Measurements from ENCODE around the gene ROPN1. TPM values are rescaled to one million over a fixed set of nuclear protein-coding genes. Genes with fewer than 3 reads are reported as not detected.
"Not testable (repeated sequence)": the region's sequence is repeated elsewhere in the genome, so short reads cannot be mapped to it uniquely, and the experiment has no call there.

ROPN1 gene
- total and polyA plus RNA-seq, 2 experiments from 2014 or later = not detected

- no peak overlapping the region for H3K4me3 ChIP-seq
- no peaks in the 10 kb centered on the region for H3K9me2 ChIP-seq (ENCODE audit: insufficient read depth)
- no peaks in the 10 kb centered on the region for H3K4me1 ChIP-seq (ENCODE audit: insufficient read depth)
- H3K79me2 ChIP-seq (ENCODE audit: insufficient read depth) = no peaks in the 10 kb centered on the region
- no peak overlapping the region for H3K4me2 ChIP-seq (ENCODE audit: unreplicated experiment)
- 27 to 46% methylated on average over 4 of the region's 4 CpGs for WGBS, 2 experiments (ENCODE audit: low coverage in 1 of 2, low lambda C conversion rate in 2 of 2, missing lambda C conversion rate in 2 of 2)
- no peaks in the 10 kb centered on the region for H3F3A ChIP-seq (ENCODE audit: insufficient read depth)
- no peaks in the 10 kb centered on the region for H4K20me1 ChIP-seq (ENCODE audit: insufficient read depth)
- TF ChIP-seq EZH2 (IDR thresholded peaks at IDR 0.05; ENCODE audit: insufficient read depth, poor library complexity, severe bottlenecking) (no peak), EZH2phosphoT487 (IDR thresholded peaks at IDR 0.05; ENCODE audit: insufficient read depth, low read depth) (no peak)
- in situ Hi-C loops (cut with MboI) = no loop called here
- H3K27me3 ChIP-seq (replicated peaks; ENCODE audit: insufficient read depth) = peaks cover 8% of the 10 kb centered on the region; the same call in 1 of the 2 replicates
- H3K9me3 ChIP-seq (ENCODE audit: low read depth) = no peaks in the 10 kb centered on the region
- DNase-seq = peak; percentile 45
- no peak overlapping the region for H3K9ac ChIP-seq
- H3K27ac ChIP-seq = no peak overlapping the region
- no peak overlapping the region for H2AFZ ChIP-seq
- H3K36me3 ChIP-seq (ENCODE audit: low read depth) = no peaks in the 10 kb centered on the region
These were observed 15.3 kb upstream of the ROPN1 start for GRCh38 chr3:124007186-124007585.

DNA sequence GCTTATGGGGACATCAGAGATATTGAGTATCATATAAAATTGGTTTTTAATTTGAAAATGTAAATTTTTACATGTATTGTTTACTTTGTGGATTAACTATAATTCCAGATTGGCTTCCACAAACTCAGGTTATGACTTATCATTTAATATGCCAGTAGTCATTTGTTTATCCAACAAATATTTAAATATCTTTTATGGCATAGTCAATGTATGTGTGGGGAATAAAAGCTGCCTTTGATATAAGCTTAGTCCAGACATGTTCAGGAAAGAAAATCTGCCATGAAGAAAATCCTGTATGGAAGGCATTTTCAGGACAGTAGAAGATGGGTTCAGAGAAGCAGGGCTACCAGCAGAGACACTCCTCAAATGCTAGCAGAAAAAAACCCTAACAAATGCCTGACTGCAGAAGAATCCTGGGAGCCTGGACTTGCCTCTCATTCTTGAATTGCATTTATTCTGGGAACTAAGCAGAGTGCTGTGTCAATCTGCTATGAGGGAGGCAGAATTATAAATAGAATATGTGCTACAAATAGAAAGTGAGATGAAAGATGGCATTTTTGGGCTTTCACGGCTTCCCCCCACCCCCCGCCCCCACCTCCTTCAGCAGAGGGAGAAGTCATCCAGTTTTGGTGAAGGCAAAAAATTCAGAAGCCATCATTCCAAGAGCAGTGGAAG is 10.6 kb upstream of the ROPN1 start:
- peaks cover 34% of the 10 kb centered on the region for H3K27me3 ChIP-seq (replicated peaks; ENCODE audit: insufficient read depth)
- H3K79me2 ChIP-seq (ENCODE audit: insufficient read depth); H3K4me2 ChIP-seq (ENCODE audit: unreplicated experiment); H3K9me3 ChIP-seq (ENCODE audit: low read depth); DNase-seq; in situ Hi-C loops (cut with MboI); H3K27ac ChIP-seq; H2AFZ ChIP-seq; H4K20me1 ChIP-seq (ENCODE audit: insufficient read depth); H3F3A ChIP-seq (ENCODE audit: insufficient read depth); H3K4me3 ChIP-seq; H3K36me3 ChIP-seq (ENCODE audit: low read depth); H3K9me2 ChIP-seq (ENCODE audit: insufficient read depth); H3K9ac ChIP-seq; H3K4me1 ChIP-seq (ENCODE audit: insufficient read depth): not testable (repeated sequence)
- WGBS, 2 experiments (ENCODE audit: low coverage in 1 of 2, low lambda C conversion rate in 2 of 2, missing lambda C conversion rate in 2 of 2) = 30 to 41% methylated on average over 2 of the region's 2 CpGs

- H3K9ac ChIP-seq; DNase-seq; H3K4me3 ChIP-seq; H3K4me2 ChIP-seq (ENCODE audit: unreplicated experiment); H3K36me3 ChIP-seq (ENCODE audit: low read depth); H4K20me1 ChIP-seq (ENCODE audit: insufficient read depth); H3K4me1 ChIP-seq (ENCODE audit: insufficient read depth); H3K27ac ChIP-seq; H3K9me3 ChIP-seq (ENCODE audit: low read depth); H3K9me2 ChIP-seq (ENCODE audit: insufficient read depth); in situ Hi-C loops (cut with MboI); H2AFZ ChIP-seq; H3F3A ChIP-seq (ENCODE audit: insufficient read depth); H3K79me2 ChIP-seq (ENCODE audit: insufficient read depth): not testable (repeated sequence)
- peaks cover 36% of the 10 kb centered on the region for H3K27me3 ChIP-seq (replicated peaks; ENCODE audit: insufficient read depth)
- WGBS, 2 experiments (ENCODE audit: low coverage in 1 of 2, low lambda C conversion rate in 2 of 2, missing lambda C conversion rate in 2 of 2) = 49 to 53% methylated on average over 6 of the region's 6 CpGs
These were observed 9.4 kb upstream of the ROPN1 start for GRCh38 chr3:124001366-124001765.

GRCh38 chr3:123997543-123997942 is 5.6 kb upstream of the ROPN1 start:
- peak; percentile 23 for DNase-seq
- H3F3A ChIP-seq (ENCODE audit: insufficient read depth) = no peaks in the 10 kb centered on the region
- 43 to 56% methylated on average over 2 of the region's 2 CpGs for WGBS, 2 experiments (ENCODE audit: low coverage in 1 of 2, low lambda C conversion rate in 2 of 2, missing lambda C conversion rate in 2 of 2)
- H3K4me2 ChIP-seq (ENCODE audit: unreplicated experiment) = no peak overlapping the region
- no peaks in the 10 kb centered on the region for H3K79me2 ChIP-seq (ENCODE audit: insufficient read depth)
- H3K4me1 ChIP-seq (ENCODE audit: insufficient read depth) = no peaks in the 10 kb centered on the region
- H3K9me2 ChIP-seq (ENCODE audit: insufficient read depth) = no peaks in the 10 kb centered on the region
- no peak overlapping the region for H3K9ac ChIP-seq
- H3K36me3 ChIP-seq (ENCODE audit: low read depth) = no peaks in the 10 kb centered on the region
- in situ Hi-C loops (cut with MboI) = no loop called here
- H3K27ac ChIP-seq = no peak overlapping the region
- H2AFZ ChIP-seq = no peak overlapping the region
- H3K9me3 ChIP-seq (ENCODE audit: low read depth) = no peaks in the 10 kb centered on the region
- H4K20me1 ChIP-seq (ENCODE audit: insufficient read depth) = no peaks in the 10 kb centered on the region
- peaks cover 59% of the 10 kb centered on the region for H3K27me3 ChIP-seq (replicated peaks; ENCODE audit: insufficient read depth)
- no peak overlapping the region for H3K4me3 ChIP-seq
- no peak for TF ChIP-seq EZH2 (IDR thresholded peaks at IDR 0.05; ENCODE audit: insufficient read depth, poor library complexity, severe bottlenecking)
- TF ChIP-seq EZH2phosphoT487 (IDR thresholded peaks at IDR 0.05; ENCODE audit: insufficient read depth, low read depth) = no peak

- H3K27ac ChIP-seq = no peak overlapping the region
- peaks cover 56% of the 10 kb centered on the region for H3K27me3 ChIP-seq (replicated peaks; ENCODE audit: insufficient read depth)
- H3K4me1 ChIP-seq (ENCODE audit: insufficient read depth) = no peaks in the 10 kb centered on the region
- H3F3A ChIP-seq (ENCODE audit: insufficient read depth) = no peaks in the 10 kb centered on the region
- no peak overlapping the region for H3K9ac ChIP-seq
- 41 to 44% methylated on average over 1 of the region's 1 CpG for WGBS, 2 experiments (ENCODE audit: low coverage in 1 of 2, low lambda C conversion rate in 2 of 2, missing lambda C conversion rate in 2 of 2)
- H3K36me3 ChIP-seq (ENCODE audit: low read depth) = no peaks in the 10 kb centered on the region
- no peaks in the 10 kb centered on the region for H3K9me2 ChIP-seq (ENCODE audit: insufficient read depth)
- no peak overlapping the region for H2AFZ ChIP-seq
- H4K20me1 ChIP-seq (ENCODE audit: insufficient read depth) = no peaks in the 10 kb centered on the region
- in situ Hi-C loops (cut with MboI) = no loop called here
- no peak overlapping the region for H3K4me3 ChIP-seq
- TF ChIP-seq EZH2phosphoT487 (IDR thresholded peaks at IDR 0.05; ENCODE audit: insufficient read depth, low read depth) (no peak), EZH2 (IDR thresholded peaks at IDR 0.05; ENCODE audit: insufficient read depth, poor library complexity, severe bottlenecking) (no peak)
- no peaks in the 10 kb centered on the region for H3K9me3 ChIP-seq (ENCODE audit: low read depth)
- H3K4me2 ChIP-seq (ENCODE audit: unreplicated experiment) = no peak overlapping the region
- no peak for DNase-seq
- no peaks in the 10 kb centered on the region for H3K79me2 ChIP-seq (ENCODE audit: insufficient read depth)
These were observed 1.9 kb upstream of the ROPN1 start for GRCh38 chr3:123993818-123994217.

Measured in GM23248 (cell line).